HAP-1 (cell line): ENCODE measurements around the gene FLT3LG.

Source experiments
- DNase-seq, 2 experiments: peaks; one replicate each; pipeline ENCODE4 v3.0.0-alpha.2; 2016 to 2020; ENCODE audit warnings: low spot score in 2 of 2
- H3K27me3 ChIP-seq: fragments of 250-450 bp; sonication (Bioruptor Pico); 2 replicates; pipeline ENCODE4 v1.5.1; 2020; ENCODE audit warnings: low read depth, mild to moderate bottlenecking, moderate library complexity
- H3K36me3 ChIP-seq: fragments of 250-450 bp; sonication (Bioruptor Pico); replicated peaks from 2 replicates; pipeline ENCODE4 v1.5.1; 2020; ENCODE audit warnings: mild to moderate bottlenecking
- H3K4me1 ChIP-seq: fragments of 250-450 bp; sonication (Bioruptor Pico); 2 replicates; pipeline ENCODE4 v1.5.1; 2020; ENCODE audit warnings: mild to moderate bottlenecking
- H3K4me3 ChIP-seq: fragments of 250-450 bp; sonication (Bioruptor Pico); 2 replicates; pipeline ENCODE4 v1.5.1; 2020; ENCODE audit warnings: mild to moderate bottlenecking, moderate library complexity
- H3K9me3 ChIP-seq: fragments of 250-450 bp; sonication (Bioruptor Pico); 2 replicates; pipeline ENCODE4 v1.5.1; 2020; ENCODE audit warnings: mild to moderate bottlenecking, moderate library complexity
- in situ Hi-C: fragments of 300-500 bp; cut with MboI; formaldehyde crosslinking; loops from 3 replicates; pipeline ENCODE4 v1.14.3; 2020; ENCODE audit warnings: low sequenced_read_pairs, inconsistent platforms, mixed read lengths

The FLT3LG gene, protein sequence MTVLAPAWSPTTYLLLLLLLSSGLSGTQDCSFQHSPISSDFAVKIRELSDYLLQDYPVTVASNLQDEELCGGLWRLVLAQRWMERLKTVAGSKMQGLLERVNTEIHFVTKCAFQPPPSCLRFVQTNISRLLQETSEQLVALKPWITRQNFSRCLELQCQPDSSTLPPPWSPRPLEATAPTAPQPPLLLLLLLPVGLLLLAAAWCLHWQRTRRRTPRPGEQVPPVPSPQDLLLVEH

GRCh38 chr19:49473868-49474541 lies at the start of gene FLT3LG:
Gene FLT3LG, plus strand, starts transcription at chr19:49474215. Its CDS starts 425 bp downstream, at chr19:49474640.
- H3K4me1 ChIP-seq, result peaks cover 7% of the 10 kb centered on the region
- peak in 1 of 2 experiments; percentile 82 for DNase-seq
- H3K36me3 ChIP-seq, result peaks cover 6% of the 10 kb centered on the region; the same call in 1 of the 2 replicates
- in situ Hi-C loops, result no loop called here
- H3K27me3 ChIP-seq, result 0 out of 2 replicates have a peak, but pooled peaks cover 4% of the 10 kb centered on the region
- H3K4me3 ChIP-seq, result peak within 1 kb of the TSS; percentile 40
- H3K9me3 ChIP-seq, result no peaks in the 10 kb centered on the region

- Histone ChIP-seq H3K4me3 (no peak within 1 kb of the TSS), H3K4me1 (peaks cover 11% of the 10 kb centered on the region), H3K27me3 (peaks cover 60% of the 10 kb centered on the region), H3K9me3 (no peaks in the 10 kb centered on the region), H3K36me3 (no peaks in the 10 kb centered on the region)
- no peak for DNase-seq
- in situ Hi-C loops, result no loop called here
Measured at GRCh38 chr19:49425178-49425577, 48.8 kb upstream of the FLT3LG start, which contains the start of gene GFY. Gene GFY, plus strand, starts transcription at chr19:49425388. Its CDS starts 1,043 bp downstream, at chr19:49426431.

DNA sequence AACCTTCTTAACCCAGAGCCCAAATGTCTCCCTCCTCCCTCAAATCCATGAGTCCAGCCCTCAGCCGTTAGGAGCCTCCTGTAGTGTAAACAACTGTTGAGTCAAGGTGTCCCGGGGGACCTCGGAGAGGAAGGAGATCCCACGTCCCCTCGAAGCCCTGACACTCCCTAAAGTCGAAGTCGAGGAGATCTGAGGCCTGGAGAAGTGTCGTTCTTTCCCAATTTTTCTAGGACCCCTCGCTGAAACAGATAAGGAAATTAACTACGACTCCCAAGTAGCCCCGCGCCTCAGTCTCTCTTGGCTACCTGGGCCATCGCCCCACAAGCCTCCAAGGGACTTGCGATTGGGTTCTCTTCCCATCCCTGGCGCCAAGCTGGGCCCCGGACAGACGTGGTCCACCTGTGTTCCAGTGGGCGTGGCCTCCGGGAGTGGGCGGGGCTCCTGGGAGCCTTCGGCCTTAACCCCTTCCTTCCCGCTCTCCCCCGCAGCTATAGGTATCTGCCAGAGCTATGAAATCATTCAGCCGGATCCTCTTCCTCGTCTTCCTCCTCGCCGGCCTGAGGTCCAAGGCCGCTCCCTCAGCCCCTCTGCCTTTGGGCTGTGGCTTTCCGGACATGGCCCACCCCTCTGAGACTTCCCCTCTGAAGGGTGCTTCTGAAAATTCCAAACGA lies 48.0 kb upstream of the FLT3LG start:
- in situ Hi-C loops, result no loop called here
- no peaks in the 10 kb centered on the region for H3K36me3 ChIP-seq
- peak in 1 of 2 experiments; percentile 83 for DNase-seq
- H3K4me3 ChIP-seq, result no peak overlapping the region
- peaks cover 9% of the 10 kb centered on the region for H3K4me1 ChIP-seq
- H3K27me3 ChIP-seq, result peaks cover 51% of the 10 kb centered on the region
- no peaks in the 10 kb centered on the region for H3K9me3 ChIP-seq

GRCh38 chr19:49427339-49427738 lies 46.7 kb upstream of the FLT3LG start:
- H3K27me3 ChIP-seq, result peaks cover 39% of the 10 kb centered on the region
- no peak for DNase-seq
- in situ Hi-C loops, result no loop called here
- H3K9me3 ChIP-seq, result no peaks in the 10 kb centered on the region
- H3K4me3 ChIP-seq, result no peak overlapping the region
- H3K4me1 ChIP-seq, result peaks cover 9% of the 10 kb centered on the region
- no peaks in the 10 kb centered on the region for H3K36me3 ChIP-seq

- no peaks in the 10 kb centered on the region for H3K9me3 ChIP-seq
- H3K4me3 ChIP-seq, result peak overlapping the region; percentile 14
- in situ Hi-C loops, result no loop called here
- peak; percentile 49 to 86 for DNase-seq
- peaks cover 33% of the 10 kb centered on the region for H3K27me3 ChIP-seq
- peaks cover 9% of the 10 kb centered on the region for H3K4me1 ChIP-seq
- H3K36me3 ChIP-seq, result no peaks in the 10 kb centered on the region
Measured at GRCh38 chr19:49427855-49428546, 46.0 kb upstream of the FLT3LG start.

- H3K9me3 ChIP-seq, result no peaks in the 10 kb centered on the region
- no peaks in the 10 kb centered on the region for H3K36me3 ChIP-seq
- in situ Hi-C loops, result no loop called here
- peaks cover 9% of the 10 kb centered on the region for H3K4me1 ChIP-seq
- peak overlapping the region; percentile 14; the same call in 1 of the 2 replicates for H3K4me3 ChIP-seq
- peaks cover 25% of the 10 kb centered on the region for H3K27me3 ChIP-seq
- DNase-seq, result no peak
Measured at GRCh38 chr19:49428547-49429451, 45.2 kb upstream of the FLT3LG start.

GRCh38 chr19:49430172-49430677 lies 43.8 kb upstream of the FLT3LG start:
- in situ Hi-C loops, result no loop called here
- peaks cover 13% of the 10 kb centered on the region for H3K27me3 ChIP-seq

DNA sequence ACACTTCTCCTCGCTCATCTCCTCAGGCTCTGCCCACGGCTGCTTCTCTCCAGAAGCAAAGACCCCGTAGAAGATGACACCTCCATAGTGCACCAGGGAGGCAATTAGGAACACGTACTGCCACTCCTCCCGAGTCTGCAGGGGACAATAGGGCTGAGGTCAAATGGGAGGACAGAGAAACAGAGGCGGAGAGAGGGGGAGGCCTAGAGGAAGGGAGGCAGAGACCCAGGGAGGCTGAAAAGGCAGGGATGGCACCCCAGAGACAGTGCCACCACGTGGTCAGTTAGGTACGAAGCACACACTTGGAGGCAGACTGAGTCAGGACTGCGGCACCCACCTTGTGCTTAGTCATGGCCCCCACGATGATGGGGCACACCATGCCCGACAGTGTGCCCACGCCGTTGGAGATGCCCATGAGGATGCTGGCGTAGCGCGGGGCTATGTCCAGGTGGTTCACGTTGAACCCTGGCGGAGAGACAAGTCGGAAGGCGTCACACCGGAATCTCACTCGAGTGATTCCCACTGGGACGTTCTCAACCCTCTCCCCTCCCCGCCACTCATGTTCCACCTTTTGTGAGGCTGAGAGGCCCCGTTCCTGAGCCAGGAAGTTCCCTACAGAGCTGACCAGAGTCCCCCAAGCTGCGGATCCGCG lies 43.2 kb upstream of the FLT3LG start:
- DNase-seq, result peak in 1 of 2 experiments; percentile 50

More at GRCh38 chr19:49430172-49430677, 43.8 kb upstream of the FLT3LG start:
- no peak for DNase-seq
- Histone ChIP-seq H3K9me3 (no peaks in the 10 kb centered on the region), H3K4me3 (no peak overlapping the region), H3K36me3 (no peaks in the 10 kb centered on the region), H3K4me1 (peaks cover 9% of the 10 kb centered on the region)

GRCh38 chr19:49431330-49431749 lies 42.7 kb upstream of the FLT3LG start:
- no peak overlapping the region for H3K4me3 ChIP-seq
- in situ Hi-C loops, result no loop called here

More for the DNA sequence above, 43.2 kb upstream of the FLT3LG start:
- peaks cover 7% of the 10 kb centered on the region for H3K27me3 ChIP-seq
- H3K4me1 ChIP-seq, result peaks cover 9% of the 10 kb centered on the region
- no peaks in the 10 kb centered on the region for H3K9me3 ChIP-seq
- H3K4me3 ChIP-seq, result no peak overlapping the region
- in situ Hi-C loops, result no loop called here
- H3K36me3 ChIP-seq, result no peaks in the 10 kb centered on the region

GRCh38 chr19:49432141-49433073 lies 41.6 kb upstream of the FLT3LG start:
- in situ Hi-C loops, result no loop called here
- DNase-seq, result no peak
- Histone ChIP-seq H3K4me3 (no peak overlapping the region), H3K9me3 (no peaks in the 10 kb centered on the region), H3K4me1 (peaks cover 9% of the 10 kb centered on the region), H3K27me3 (no peaks in the 10 kb centered on the region; the same call in 1 of the 2 replicates), H3K36me3 (no peaks in the 10 kb centered on the region)

More at GRCh38 chr19:49431330-49431749, 42.7 kb upstream of the FLT3LG start:
- Histone ChIP-seq H3K36me3 (no peaks in the 10 kb centered on the region), H3K4me1 (peaks cover 9% of the 10 kb centered on the region), H3K9me3 (no peaks in the 10 kb centered on the region), H3K27me3 (peaks cover 2% of the 10 kb centered on the region)
- peak in 1 of 2 experiments; percentile 54 for DNase-seq

- no peak for DNase-seq
- peaks cover 2% of the 10 kb centered on the region; the same call in 1 of the 2 replicates for H3K4me1 ChIP-seq
- H3K4me3 ChIP-seq, result no peak overlapping the region
- H3K9me3 ChIP-seq, result no peaks in the 10 kb centered on the region
- H3K36me3 ChIP-seq, result no peaks in the 10 kb centered on the region
- in situ Hi-C loops, result no loop called here
- peaks cover 5% of the 10 kb centered on the region for H3K27me3 ChIP-seq
Measured at GRCh38 chr19:49433240-49433901, 40.6 kb upstream of the FLT3LG start.
